HEK293 (cell line): ENCODE data around the gene RBM26.

Source experiments
- CTCF ChIA-PET: fragments of 350-600 bp; formaldehyde crosslinking; extraction: SDS; loops from one replicate; lab custom pipeline; 2021; ENCODE audit warnings: antibody characterized with exemption; lab: Yijun Ruan, JAX
- POLR2A ChIA-PET: fragments of 300-600 bp; formaldehyde crosslinking; extraction: SDS; loops from one replicate; lab custom pipeline; 2020; ENCODE audit warnings: antibody characterized with exemption, inconsistent platforms; lab: Yijun Ruan, JAX
- H3K27ac ChIP-seq: fragments of 200-500 bp; sonication (Bioruptor generic); 2 replicates; pipeline ENCODE4 v1.5.1; 2014; ENCODE audit warnings: low read depth, low read length, control low read depth, inconsistent platforms; ENCODE audit errors: extremely low read depth
- H3K36me3 ChIP-seq, 2 experiments: fragments of 200-500 bp in 1 of 2; sonication (Bioruptor generic) in 1 of 2; 1 replicate in 1 of 2; 2 replicates in 1 of 2; pipeline ENCODE4 v1.5.1; 2014 to 2017; ENCODE audit warnings: inconsistent platforms in 2 of 2, low read length in 2 of 2; ENCODE audit not compliant: control insufficient read depth in 2 of 2, insufficient read depth in 1 of 2
- H3K4me1 ChIP-seq: fragments of 200-500 bp; sonication (Bioruptor generic); 2 replicates; pipeline ENCODE4 v1.5.1; 2014; ENCODE audit warnings: mild to moderate bottlenecking, low read length, inconsistent platforms; ENCODE audit not compliant: control insufficient read depth, insufficient read depth
- H3K4me3 ChIP-seq: 2 replicates; pipeline ENCODE4 v1.5.1; 2011; ENCODE audit warnings: low read depth, mild to moderate bottlenecking, control low read depth, low read length, moderate library complexity
- H3K9me3 ChIP-seq: fragments of 200-500 bp; sonication (Bioruptor generic); 2 replicates; pipeline ENCODE4 v1.5.1; 2014; ENCODE audit warnings: low read depth, low read length, inconsistent platforms; ENCODE audit not compliant: control insufficient read depth, insufficient read depth
- AEBP2 ChIP-seq: fragments of 450-650 bp; formaldehyde crosslinking; IDR thresholded peaks from 2 replicates; pipeline ENCODE4 v1.5.1; 2016; ENCODE audit warnings: missing biosample characterization, missing genetic modification characterization, borderline replicate concordance
- ELK4 ChIP-seq: IDR thresholded peaks from 2 replicates; pipeline ENCODE4 v1.6.1; 2011; ENCODE audit warnings: mild to moderate bottlenecking, low read depth, low read length, borderline replicate concordance
- GLIS1 ChIP-seq: fragments of 450-650 bp; formaldehyde crosslinking; IDR thresholded peaks from 2 replicates; pipeline ENCODE4 v1.5.1; 2016; ENCODE audit warnings: missing biosample characterization, missing genetic modification characterization
- GLIS2 ChIP-seq: fragments of 450-650 bp; formaldehyde crosslinking; IDR thresholded peaks from 2 replicates; pipeline ENCODE4 v1.5.1; 2016; ENCODE audit warnings: missing biosample characterization, missing genetic modification characterization
- HOXC10 ChIP-seq: sonication (generic); formaldehyde crosslinking; IDR thresholded peaks from 2 replicates; pipeline ENCODE4 v1.8.1; 2023; ENCODE audit warnings: mild to moderate bottlenecking, missing genetic modification reagents
- HOXD13 ChIP-seq: sonication (generic); formaldehyde crosslinking; IDR thresholded peaks from 2 replicates; pipeline ENCODE4 v1.8.0; 2022; ENCODE audit warnings: missing genetic modification reagents, borderline replicate concordance
- KLF1 ChIP-seq: fragments of 450-650 bp; formaldehyde crosslinking; IDR thresholded peaks from 2 replicates; pipeline ENCODE4 v1.5.1; 2016; ENCODE audit warnings: missing biosample characterization, missing genetic modification characterization
- KLF10 ChIP-seq: fragments of 450-650 bp; IDR thresholded peaks from 2 replicates; pipeline ENCODE4 v1.5.1; 2018; ENCODE audit warnings: missing biosample characterization, mild to moderate bottlenecking, missing genetic modification characterization
- KLF8 ChIP-seq: fragments of 450-650 bp; formaldehyde crosslinking; IDR thresholded peaks from 2 replicates; pipeline ENCODE4 v1.5.1; 2016; ENCODE audit warnings: missing biosample characterization, missing genetic modification characterization
- MZF1 ChIP-seq: fragments of 450-650 bp; formaldehyde crosslinking; IDR thresholded peaks from 2 replicates; pipeline ENCODE4 v1.5.1; 2017; ENCODE audit warnings: missing biosample characterization, missing genetic modification characterization, borderline replicate concordance
- SCRT2 ChIP-seq: fragments of 450-650 bp; formaldehyde crosslinking; IDR thresholded peaks from 2 replicates; pipeline ENCODE4 v1.5.1; 2016; ENCODE audit warnings: missing biosample characterization, missing genetic modification characterization
- ZBTB17 ChIP-seq: fragments of 450-650 bp; formaldehyde crosslinking; IDR thresholded peaks from 2 replicates; pipeline ENCODE4 v1.5.1; 2016; ENCODE audit warnings: missing biosample characterization, missing genetic modification characterization
- ZBTB7A ChIP-seq: fragments of 450-650 bp; formaldehyde crosslinking; IDR thresholded peaks from 2 replicates; pipeline ENCODE4 v1.5.1; 2016; ENCODE audit warnings: low read depth, missing biosample characterization, missing genetic modification characterization
- ZNF10 ChIP-seq: fragments of 450-650 bp; formaldehyde crosslinking; IDR thresholded peaks from 2 replicates; pipeline ENCODE4 v1.5.1; 2017; ENCODE audit warnings: missing biosample characterization, missing genetic modification characterization
- ZNF112 ChIP-seq: fragments of 450-650 bp; formaldehyde crosslinking; IDR thresholded peaks from 2 replicates; pipeline ENCODE4 v1.5.0; 2017; ENCODE audit warnings: missing biosample characterization, missing genetic modification characterization
- ZNF140 ChIP-seq: fragments of 450-650 bp; formaldehyde crosslinking; IDR thresholded peaks from 2 replicates; pipeline ENCODE4 v1.5.1; 2016; ENCODE audit warnings: missing biosample characterization, missing genetic modification characterization
- ZNF148 ChIP-seq: fragments of 450-650 bp; formaldehyde crosslinking; IDR thresholded peaks from 2 replicates; pipeline ENCODE4 v1.5.0; 2017; ENCODE audit warnings: missing biosample characterization, missing genetic modification characterization, borderline replicate concordance
- ZNF174 ChIP-seq: fragments of 450-650 bp; formaldehyde crosslinking; IDR thresholded peaks from 2 replicates; pipeline ENCODE4 v1.5.0; 2017; ENCODE audit warnings: missing biosample characterization, mild to moderate bottlenecking, missing genetic modification characterization
- ZNF221 ChIP-seq: fragments of 450-650 bp; formaldehyde crosslinking; IDR thresholded peaks from 2 replicates; pipeline ENCODE4 v1.5.1; 2017; ENCODE audit warnings: missing biosample characterization, missing genetic modification characterization, borderline replicate concordance
- ZNF335 ChIP-seq: fragments of 450-650 bp; formaldehyde crosslinking; conservative IDR thresholded peaks from 2 replicates; pipeline ENCODE4 v1.5.1; 2016; ENCODE audit warnings: missing biosample characterization, missing genetic modification characterization
- ZNF449 ChIP-seq: fragments of 450-650 bp; formaldehyde crosslinking; IDR thresholded peaks from 2 replicates; pipeline ENCODE4 v1.5.1; 2017; ENCODE audit warnings: missing biosample characterization, mild to moderate bottlenecking, missing genetic modification characterization, moderate library complexity
- ZNF544 ChIP-seq: fragments of 450-650 bp; formaldehyde crosslinking; IDR thresholded peaks from 2 replicates; pipeline ENCODE4 v1.5.0; 2017; ENCODE audit warnings: missing biosample characterization, missing genetic modification characterization
- ZNF571 ChIP-seq: fragments of 450-650 bp; formaldehyde crosslinking; IDR thresholded peaks from 2 replicates; pipeline ENCODE4 v1.5.0; 2017; ENCODE audit warnings: missing biosample characterization, missing genetic modification characterization
- ZNF585B ChIP-seq: fragments of 450-650 bp; formaldehyde crosslinking; IDR thresholded peaks from 2 replicates; pipeline ENCODE4 v1.5.1; 2016; ENCODE audit warnings: missing biosample characterization, missing genetic modification characterization
- ZNF626 ChIP-seq: fragments of 450-650 bp; sonication (Bioruptor Pico); formaldehyde crosslinking; IDR thresholded peaks from 2 replicates; pipeline ENCODE4 v1.5.1; 2018; ENCODE audit warnings: missing biosample characterization, missing genetic modification characterization, inconsistent platforms
- ZNF660 ChIP-seq: fragments of 450-650 bp; IDR thresholded peaks from 2 replicates; pipeline ENCODE4 v1.5.1; 2018; ENCODE audit warnings: missing biosample characterization, mild to moderate bottlenecking, missing genetic modification characterization
- ZNF791 ChIP-seq: fragments of 450-650 bp; formaldehyde crosslinking; IDR thresholded peaks from 2 replicates; pipeline ENCODE4 v1.5.1; 2016; ENCODE audit warnings: missing biosample characterization, missing genetic modification characterization
- ZNF830 ChIP-seq: fragments of 450-650 bp; IDR thresholded peaks from 2 replicates; pipeline ENCODE4 v1.5.0; 2018; ENCODE audit warnings: missing biosample characterization, missing genetic modification characterization, low read depth, mild to moderate bottlenecking, moderate library complexity
- ZNF843 ChIP-seq: fragments of 450-650 bp; formaldehyde crosslinking; IDR thresholded peaks from 2 replicates; pipeline ENCODE4 v1.5.1; 2016; ENCODE audit warnings: missing biosample characterization, missing genetic modification characterization
- ZSCAN16 ChIP-seq: fragments of 450-650 bp; formaldehyde crosslinking; IDR thresholded peaks from 2 replicates; pipeline ENCODE4 v1.5.1; 2016; ENCODE audit warnings: missing biosample characterization, missing genetic modification characterization
- ZSCAN4 ChIP-seq: fragments of 450-650 bp; formaldehyde crosslinking; IDR thresholded peaks from 2 replicates; pipeline ENCODE4 v1.5.1; 2017; ENCODE audit warnings: missing biosample characterization, missing genetic modification characterization

RBM26 gene

GRCh38 chr13:79393564-79394249, 12.3 kb downstream of the RBM26 start:
- no peak overlapping the region for H3K4me3 ChIP-seq
- 0 out of 2 replicates have a peak, but pooled peaks have one; percentile 35 for TF ChIP-seq ZNF449 (tag by site-specific recombination)
- no peak for TF ChIP-seq ZNF544 (tag by site-specific recombination)
- TF ChIP-seq ZSCAN4 (tag by site-specific recombination): peak; percentile 75
- no peak for TF ChIP-seq ZNF174
- no peak for TF ChIP-seq HOXC10 (CRISPR knock-in tag)
- TF ChIP-seq AEBP2 (tag by site-specific recombination): no peak
- peak; percentile 78 for TF ChIP-seq KLF10 (tag by site-specific recombination)
- TF ChIP-seq ZNF626: no peak
- no peak for TF ChIP-seq ZNF830 (tag by site-specific recombination)
- no peak for TF ChIP-seq ZNF571
- no peak for TF ChIP-seq ZNF791 (tag by site-specific recombination)
- TF ChIP-seq ZNF335 (tag by site-specific recombination): no peak
- no peak for TF ChIP-seq ZNF585B (tag by site-specific recombination)
- TF ChIP-seq ZNF140 (tag by site-specific recombination): no peak
- TF ChIP-seq GLIS1 (tag by site-specific recombination): peak; percentile 99
- no peak for TF ChIP-seq ZSCAN16 (tag by site-specific recombination)
- TF ChIP-seq GLIS2 (tag by site-specific recombination): peak; percentile 84
- no peak for TF ChIP-seq ELK4
- peak; percentile 87 for TF ChIP-seq ZNF843 (tag by site-specific recombination)
- no peak for TF ChIP-seq ZNF112 (tag by site-specific recombination)
- TF ChIP-seq ZNF10: peak; percentile 43; the same call in 1 of the 2 replicates
- TF ChIP-seq ZNF148 (tag by site-specific recombination): no peak
- no peak for TF ChIP-seq ZBTB7A (tag by site-specific recombination)
- no peak for TF ChIP-seq ZNF660 (tag by site-specific recombination)
- no peak; the same call in 1 of the 2 replicates for TF ChIP-seq ZNF221 (tag by site-specific recombination)
- no peak for TF ChIP-seq SCRT2 (tag by site-specific recombination)
- peak; percentile 100 for TF ChIP-seq MZF1 (tag by site-specific recombination)
- no peak for TF ChIP-seq KLF1 (tag by site-specific recombination)
- TF ChIP-seq KLF8 (tag by site-specific recombination): no peak
- peak; percentile 39; the same call in 1 of the 2 replicates for TF ChIP-seq HOXD13 (CRISPR knock-in tag)
- TF ChIP-seq ZBTB17 (tag by site-specific recombination): peak; percentile 85

More at GRCh38 chr13:79393564-79394249, 12.3 kb downstream of the RBM26 start:
- Histone ChIP-seq H3K27ac (no peak overlapping the region), H3K4me1 (no peaks in the 10 kb centered on the region), H3K36me3 (peaks cover 0 to 31% of the 10 kb centered on the region in 2 experiments; a peak in 2 of 3 replicates), H3K9me3 (no peaks in the 10 kb centered on the region)
- CTCF ChIA-PET: interaction anchor here (0.7 to 2.7 kb wide), 3 partner anchors 10 to 1013 kb away, joined by 3 to 16 read pairs (median 4); no protein-coding TSS in a partner anchor
- POLR2A ChIA-PET: interaction anchor here (1.0 kb wide), 1 partner anchor 12 kb away, joined by 5 read pairs; the partner anchor contains the start of gene RBM26
